Adrenal gland (tissue), 12 donors: ENCODE measurements around the gene KAT7. TPM values are rescaled to one million over a fixed set of nuclear protein-coding genes. Genes with fewer than 3 reads are reported as not detected.
"Not testable (repeated sequence)": the region's sequence is repeated elsewhere in the genome, so short reads cannot be mapped to it uniquely, and the experiment has no call there.

Experiments
- DNase-seq, 7 donors: peaks; one replicate each; pipeline ENCODE4 v3.0.0-alpha.2; 2019 to 2020
- H3K27ac ChIP-seq, 5 donors: fragments of 200-600 bp; sonication (generic) in 4 of 5; 1 replicate in 3 of 5; 2 replicates in 2 of 5; pipeline versions ENCODE4 v1.5.1 to v1.8.0; 2016 to 2020; ENCODE audit warnings: mild to moderate bottlenecking in 1 of 5
- H3K27me3 ChIP-seq: fragments of 200-600 bp; 2 replicates; pipeline ENCODE4 v1.8.0; 2021
- H3K36me3 ChIP-seq, 2 donors: fragments of 200-600 bp; replicated peaks in 1 of 2; 1 replicate in 1 of 2; 2 replicates in 1 of 2; pipeline versions ENCODE4 v1.5.1 to v1.8.0; 2018 to 2022
- H3K4me1 ChIP-seq, 2 donors: fragments of 200-600 bp; replicated peaks in 1 of 2; 1 replicate in 1 of 2; 2 replicates in 1 of 2; pipeline versions ENCODE4 v1.5.1 to v1.8.0; 2018 to 2021
- H3K4me3 ChIP-seq, 4 donors: fragments of 200-600 bp; sonication (generic) in 3 of 4; one replicate each; pipeline ENCODE4 v1.5.1; 2016 to 2018
- H3K9me3 ChIP-seq, 3 donors: fragments of 200-600 bp; sonication (generic) in 1 of 3; replicated peaks in 1 of 3; 1 replicate in 2 of 3; 2 replicates in 1 of 3; pipeline versions ENCODE4 v1.5.1 to v1.8.0; 2016 to 2021
- POLR2A ChIP-seq, 2 donors: fragments of 450-650 bp; IDR thresholded peaks; one replicate each; pipeline ENCODE4 v1.6.1; 2017; ENCODE audit warnings: antibody characterized with exemption in 2 of 2, mild to moderate bottlenecking in 2 of 2, moderate library complexity in 1 of 2
- WGBS, 4 donors: extraction: QIAGEN DNeasy Blood & Tissue Kit in 2 of 4; methylation state at CpG; one replicate each; pipeline versions ENCODE4 v1.1.5 to v1.1.7; 2013 to 2017; 5-methylcytosine and 5-hydroxymethylcytosine counted together
- intact Hi-C, 2 donors: fragments of 100-400 bp; cut with DNase I; formaldehyde crosslinking; loops; one replicate each; pipeline versions ENCODE4 v1.14.1 to v1.15.0; 2022 to 2023
- polyA plus RNA-seq, 3 donors: library from polyadenylated mRNA; stranded (reverse); fragments of 200-250 nt in 2 of 3; fragments of 350-450 nt in 1 of 3; fragmentation: Illumina TruSeq in 1 of 3; extraction: RNeasy Lipid Tissue Mini Kit (QIAGEN cat#74804) in 1 of 3; gene quantifications; one replicate each; pipeline ENCODE4 v1.2.3, GENCODE V29; 2013 to 2014
- total RNA-seq, 9 donors: library from RNA; depleted of rRNA in 4 of 9; stranded (reverse); fragments of >200 nt in 4 of 9; fragments of 120-200 nt in 1 of 9; fragmentation: NEBNext Ultra II Directional in 1 of 9; extraction: Animal tissue kit (Norgen Biotek cat#: 25700) in 1 of 9; gene quantifications; one replicate each; pipeline versions ENCODE4 v1.1.0 to v1.2.4, GENCODE V29; 2013 to 2023
- TF ChIP-seq, protein P1 (sequence below), 6 experiments: fragments of 450-650 bp in 4 of 6; fragments of 200-600 bp in 2 of 6; sonication (generic) in 1 of 6; IDR thresholded peaks; 1 replicate in 5 of 6; 2 replicates in 1 of 6; pipeline versions ENCODE4 v1.5.1 to v1.8.0; 2016 to 2021; ENCODE audit warnings: antibody characterized with exemption in 6 of 6, mild to moderate bottlenecking in 2 of 6, moderate library complexity in 1 of 6
- donor health status: healthy with polysubstance abuse.
- donor health status: Bipolar disorder and iron deficiency.
- donor health status: DM: yes; HTN: yes; CAD: no.
- donor health status: DM: no; HTN: no; CAD: no.
- donor health status: DM: no; HTN: no; CAD: no.
- donor health status: DM: yes; HTN: yes; CAD: no.

Gene KAT7
- total and polyA plus RNA-seq, 12 donors = 5.2 to 54.7 (median 39.8) TPM

DNA sequence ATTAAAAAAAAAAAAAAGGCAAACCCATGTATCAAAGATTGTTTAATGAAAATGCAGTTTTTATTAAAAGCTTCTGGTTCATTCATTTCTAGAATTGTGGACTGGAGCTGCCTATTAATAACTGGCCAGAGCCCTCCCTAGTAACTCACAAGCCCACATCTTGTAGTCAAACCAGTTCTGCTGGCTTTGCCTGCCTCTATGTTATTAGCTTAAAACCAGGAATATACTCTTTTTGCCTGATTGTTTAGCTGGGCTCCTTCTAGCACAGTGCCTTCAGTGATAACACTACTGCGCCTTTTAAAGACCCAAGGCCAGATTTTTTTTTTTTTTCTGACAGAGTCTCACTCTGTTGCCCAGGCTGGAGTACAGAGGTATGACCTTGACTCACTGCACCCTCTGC lies 33.4 kb downstream of the KAT7 start:
- Histone ChIP-seq H3K27ac (no peak overlapping the region), H3K27me3 (no peaks in the 10 kb centered on the region), H3K4me1 (peaks cover 0 to 6% of the 10 kb centered on the region in 2 donors), H3K9me3 (no peaks in the 10 kb centered on the region), H3K36me3 (peaks cover 0 to 80% of the 10 kb centered on the region in 2 donors), H3K4me3 (no peak overlapping the region)
- intact Hi-C loops = no loop called here
- WGBS, 4 donors = 60 to 76% (median 76%) methylated on average over 1 of the region's 1 CpG
- TF ChIP-seq, protein P1, sequence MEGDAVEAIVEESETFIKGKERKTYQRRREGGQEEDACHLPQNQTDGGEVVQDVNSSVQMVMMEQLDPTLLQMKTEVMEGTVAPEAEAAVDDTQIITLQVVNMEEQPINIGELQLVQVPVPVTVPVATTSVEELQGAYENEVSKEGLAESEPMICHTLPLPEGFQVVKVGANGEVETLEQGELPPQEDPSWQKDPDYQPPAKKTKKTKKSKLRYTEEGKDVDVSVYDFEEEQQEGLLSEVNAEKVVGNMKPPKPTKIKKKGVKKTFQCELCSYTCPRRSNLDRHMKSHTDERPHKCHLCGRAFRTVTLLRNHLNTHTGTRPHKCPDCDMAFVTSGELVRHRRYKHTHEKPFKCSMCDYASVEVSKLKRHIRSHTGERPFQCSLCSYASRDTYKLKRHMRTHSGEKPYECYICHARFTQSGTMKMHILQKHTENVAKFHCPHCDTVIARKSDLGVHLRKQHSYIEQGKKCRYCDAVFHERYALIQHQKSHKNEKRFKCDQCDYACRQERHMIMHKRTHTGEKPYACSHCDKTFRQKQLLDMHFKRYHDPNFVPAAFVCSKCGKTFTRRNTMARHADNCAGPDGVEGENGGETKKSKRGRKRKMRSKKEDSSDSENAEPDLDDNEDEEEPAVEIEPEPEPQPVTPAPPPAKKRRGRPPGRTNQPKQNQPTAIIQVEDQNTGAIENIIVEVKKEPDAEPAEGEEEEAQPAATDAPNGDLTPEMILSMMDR (IDR thresholded peaks at IDR 0.05) = no peak
- TF ChIP-seq POLR2A (IDR thresholded peaks at IDR 0.05) = no peak
- no peak for DNase-seq

DNA sequence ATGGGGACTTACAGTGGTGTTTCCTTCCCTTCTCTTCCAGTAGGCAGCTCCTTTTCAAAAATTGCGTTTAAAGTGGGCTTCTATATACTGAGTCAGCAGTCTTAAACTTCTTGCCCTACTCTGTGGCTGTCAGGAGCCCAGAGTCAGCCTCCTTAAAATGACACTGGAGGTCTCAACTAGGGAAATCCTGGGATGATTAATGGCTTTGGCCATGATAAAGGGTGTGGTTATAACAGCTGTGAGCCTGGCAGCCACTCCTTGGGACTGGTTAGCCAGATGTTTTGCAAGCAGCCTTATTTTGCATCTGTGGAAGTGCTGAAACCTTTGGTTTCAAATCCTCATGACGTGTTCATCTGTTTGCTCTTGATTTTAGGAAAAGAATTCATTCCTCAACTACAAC lies 34.3 kb downstream of the KAT7 start:
- no peak for DNase-seq
- no peak overlapping the region for H3K27ac ChIP-seq
- H3K27me3 ChIP-seq = no peaks in the 10 kb centered on the region
- H3K9me3 ChIP-seq = no peaks in the 10 kb centered on the region
- WGBS, 4 donors = 55 to 77% (median 75%) methylated on average over 2 of the region's 2 CpGs
- H3K4me1 ChIP-seq = peaks cover 0 to 6% of the 10 kb centered on the region in 2 donors
- peaks cover 0 to 80% of the 10 kb centered on the region in 2 donors for H3K36me3 ChIP-seq
- TF ChIP-seq, protein P1 (IDR thresholded peaks at IDR 0.05) = no peak
- no peak for TF ChIP-seq POLR2A (IDR thresholded peaks at IDR 0.05)
- no peak overlapping the region for H3K4me3 ChIP-seq
- intact Hi-C loops = no loop called here

DNA sequence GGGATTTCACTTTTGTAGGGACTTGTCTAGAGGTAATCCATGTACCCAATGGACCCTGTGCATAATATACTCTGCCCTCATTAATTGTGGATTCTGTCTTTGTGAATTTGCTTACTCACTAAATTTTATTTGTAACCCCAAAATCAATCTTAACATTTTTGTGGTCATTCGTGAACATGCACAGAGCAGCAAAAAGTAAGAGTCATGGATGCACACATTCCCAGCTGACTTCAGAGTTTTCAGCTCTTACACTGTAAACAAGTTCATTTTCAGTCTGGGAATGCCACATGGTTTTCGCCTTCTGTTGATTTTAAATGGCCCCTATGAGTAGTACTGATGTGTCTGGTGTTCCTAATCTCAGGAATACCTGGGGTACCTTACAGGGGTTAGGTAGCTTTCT lies 35.1 kb downstream of the KAT7 start:
- no peaks in the 10 kb centered on the region for H3K9me3 ChIP-seq
- no peak for DNase-seq
- no peaks in the 10 kb centered on the region for H3K27me3 ChIP-seq
- H3K27ac ChIP-seq = no peak overlapping the region
- intact Hi-C loops = no loop called here
- H3K36me3 ChIP-seq = peaks cover 0 to 78% of the 10 kb centered on the region in 2 donors
- peaks cover 6 to 10% of the 10 kb centered on the region in 2 donors for H3K4me1 ChIP-seq
- TF ChIP-seq POLR2A (IDR thresholded peaks at IDR 0.05) = no peak
- TF ChIP-seq, protein P1 (IDR thresholded peaks at IDR 0.05) = no peak
- 87 to 97% (median 95%) methylated on average over 2 of the region's 2 CpGs for WGBS, 4 donors
- H3K4me3 ChIP-seq = no peak overlapping the region

DNA sequence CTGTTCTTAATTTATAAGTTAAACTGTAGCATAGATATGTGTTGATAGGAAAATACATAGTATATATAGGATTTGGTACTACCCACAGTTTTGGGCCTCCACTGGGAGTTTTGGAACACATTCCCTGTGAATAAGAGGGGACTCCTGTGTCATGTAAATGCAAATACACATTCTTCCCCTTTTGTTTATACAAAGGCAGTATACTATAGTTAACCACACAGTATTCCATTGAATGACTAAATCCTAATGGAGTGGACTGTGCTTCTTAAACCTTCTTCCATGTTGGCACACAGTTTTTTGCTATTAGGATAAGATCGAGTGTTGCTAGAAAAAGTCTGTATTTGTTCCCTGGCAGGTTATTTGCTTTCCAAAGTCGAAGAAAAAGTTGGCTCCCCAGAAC lies 37.2 kb downstream of the KAT7 start:
- Histone ChIP-seq H3K36me3 (peaks cover 0 to 82% of the 10 kb centered on the region in 2 donors), H3K27me3 (no peaks in the 10 kb centered on the region), H3K4me3 (no peak overlapping the region), H3K27ac (no peak overlapping the region), H3K4me1 (peaks cover 9 to 15% of the 10 kb centered on the region in 2 donors), H3K9me3 (no peaks in the 10 kb centered on the region)
- no peak for TF ChIP-seq POLR2A (IDR thresholded peaks at IDR 0.05)
- TF ChIP-seq, protein P1 (IDR thresholded peaks at IDR 0.05) = no peak
- intact Hi-C loops = no loop called here
- WGBS, 4 donors = 46 to 93% (median 89%) methylated on average over 2 of the region's 2 CpGs
- DNase-seq = no peak

GRCh38 chr17:49828325-49828724 lies 39.8 kb downstream of the KAT7 start:
- DNase-seq = peak in 6 of 7 donors; percentile 49 to 71 (median 58)
- H3K27me3 ChIP-seq, intact Hi-C loops, H3K4me3 ChIP-seq, H3K9me3 ChIP-seq: not testable (repeated sequence)
- peaks cover 0 to 59% of the 10 kb centered on the region in 2 donors for H3K36me3 ChIP-seq
- peaks cover 12 to 17% of the 10 kb centered on the region in 2 donors for H3K4me1 ChIP-seq
- 19 to 45% (median 22%) methylated on average over 2 of the region's 2 CpGs for WGBS, 4 donors
- peak overlapping the region in 1 of 5 donors; percentile 30 for H3K27ac ChIP-seq
